Smooth muscle cell (in vitro differentiated cells): ENCODE measurements around the gene ARIH1. TPM values are rescaled to one million over a fixed set of nuclear protein-coding genes. Genes with fewer than 3 reads are reported as not detected.

Source experiments
- DNase-seq: peaks from one replicate; lab custom pipeline; 2025; ENCODE audit not compliant: unreplicated experiment; lab: John Stamatoyannopoulos, UW
- H2AFZ ChIP-seq: fragments of 200-600 bp; sonication (generic); 2 replicates; pipeline ENCODE4 v1.6.0; 2016; ENCODE audit warnings: antibody characterized with exemption, low read depth, mild to moderate bottlenecking
- H3F3A ChIP-seq: fragments of 200-600 bp; sonication (generic); 2 replicates; pipeline ENCODE4 v1.6.0; 2017; ENCODE audit warnings: antibody characterized with exemption, low read depth
- H3K27ac ChIP-seq: fragments of 200-600 bp; sonication (generic); 2 replicates; pipeline ENCODE4 v1.5.1; 2016; ENCODE audit warnings: low read depth, mild to moderate bottlenecking
- H3K27me3 ChIP-seq: fragments of 200-600 bp; sonication (generic); 2 replicates; pipeline ENCODE4 v1.6.1; 2016; ENCODE audit warnings: low read depth, mild to moderate bottlenecking
- H3K36me3 ChIP-seq: fragments of 200-600 bp; sonication (generic); 2 replicates; pipeline ENCODE4 v1.5.1; 2016; ENCODE audit warnings: low read depth
- H3K4me1 ChIP-seq: fragments of 200-600 bp; sonication (generic); 2 replicates; pipeline ENCODE4 v1.5.1; 2016; ENCODE audit warnings: low read depth
- H3K4me2 ChIP-seq: fragments of 200-600 bp; sonication (generic); 2 replicates; pipeline ENCODE4 v1.6.0; 2016; ENCODE audit warnings: mild to moderate bottlenecking
- H3K4me3 ChIP-seq: fragments of 200-600 bp; sonication (generic); 2 replicates; pipeline ENCODE4 v1.5.1; 2016; ENCODE audit warnings: mild to moderate bottlenecking
- H3K79me2 ChIP-seq: fragments of 200-600 bp; sonication (generic); 2 replicates; pipeline ENCODE4 v1.6.0; 2016; ENCODE audit warnings: low read depth, mild to moderate bottlenecking
- H3K9ac ChIP-seq: fragments of 200-600 bp; sonication (generic); 2 replicates; pipeline ENCODE4 v1.6.0; 2016; ENCODE audit warnings: low read depth
- H3K9me3 ChIP-seq: fragments of 200-600 bp; sonication (generic); replicated peaks from 2 replicates; pipeline ENCODE4 v1.5.1; 2016; ENCODE audit warnings: low read depth
- H4K20me1 ChIP-seq: fragments of 200-600 bp; sonication (generic); 2 replicates; pipeline ENCODE4 v1.6.0; 2016; ENCODE audit warnings: low read depth
- CTCF ChIP-seq: fragments of 200-600 bp; sonication (generic); IDR thresholded peaks from 2 replicates; pipeline ENCODE4 v1.5.1; 2017; ENCODE audit warnings: borderline replicate concordance, mild to moderate bottlenecking, antibody characterized with exemption; ENCODE audit not compliant: insufficient read depth, poor library complexity, severe bottlenecking
- WGBS: methylation state at CpG from one replicate; pipeline ENCODE4 v1.1.7; 2016; ENCODE audit warnings: low lambda C conversion rate; 5-methylcytosine and 5-hydroxymethylcytosine counted together
- polyA plus RNA-seq: library from polyadenylated mRNA; unstranded; fragments of >200 nt; fragmentation: Nextera tagmentation; extraction: Ambion mirVana; gene quantifications from 2 replicates; pipeline ENCODE4 v1.2.1, GENCODE V29; 2016
- total RNA-seq: library from RNA; depleted of rRNA; stranded (reverse); fragments of >200 nt; gene quantifications from 2 replicates; pipeline ENCODE4 v1.2.3, GENCODE V29; 2014

The ARIH1 gene
- total and polyA plus RNA-seq, 2 experiments from 2014 or later = 54.3 to 96.3 TPM

GRCh38 chr15:72495007-72495406 lies 20.9 kb downstream of the ARIH1 start:
- Histone ChIP-seq H3K4me3 (no peak overlapping the region), H4K20me1 (peaks cover 100% of the 10 kb centered on the region), H3K36me3 (no peaks in the 10 kb centered on the region), H3K4me2 (no peak overlapping the region), H3K27ac (no peak overlapping the region), H3K27me3 (no peaks in the 10 kb centered on the region), H3K4me1 (peaks cover 18% of the 10 kb centered on the region), H3F3A (peaks cover 2% of the 10 kb centered on the region), H3K9ac (no peak overlapping the region), H3K9me3 (no peaks in the 10 kb centered on the region), H2AFZ (no peak overlapping the region), H3K79me2 (peaks cover 100% of the 10 kb centered on the region)
- no peak for TF ChIP-seq CTCF
- 96% methylated on average over 3 of the region's 3 CpGs for WGBS
- no peak for DNase-seq

GRCh38 chr15:72496783-72497182 lies 22.7 kb downstream of the ARIH1 start:
- peaks cover 100% of the 10 kb centered on the region for H4K20me1 ChIP-seq
- WGBS = 98% methylated on average over 2 of the region's 2 CpGs
- DNase-seq = no peak

DNA sequence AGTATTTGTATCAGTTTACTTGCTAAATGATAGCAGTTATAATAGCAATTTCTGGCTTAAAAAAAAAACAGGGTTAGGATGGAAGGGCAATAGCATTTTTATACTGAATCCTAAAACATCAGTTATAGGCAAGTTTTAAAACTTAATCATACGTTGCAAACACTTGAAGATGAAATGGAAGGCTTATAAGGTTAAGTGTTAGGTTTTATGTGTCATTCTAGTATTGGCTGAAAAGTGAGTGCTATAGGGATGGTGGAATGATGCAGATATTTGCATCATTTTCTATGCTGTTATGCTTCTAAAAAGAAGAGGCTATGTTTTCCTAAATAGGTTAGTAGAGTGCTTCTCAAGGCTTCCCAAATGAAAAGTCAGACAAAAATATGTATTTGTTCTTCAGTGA lies 23.3 kb downstream of the ARIH1 start:
- Histone ChIP-seq H3K9me3 (no peaks in the 10 kb centered on the region), H3F3A (peaks cover 7% of the 10 kb centered on the region), H3K4me2 (no peak overlapping the region), H3K79me2 (peaks cover 100% of the 10 kb centered on the region), H3K27me3 (no peaks in the 10 kb centered on the region), H3K4me3 (no peak overlapping the region), H4K20me1 (peaks cover 100% of the 10 kb centered on the region), H3K4me1 (peaks cover 4% of the 10 kb centered on the region), H2AFZ (no peak overlapping the region), H3K9ac (no peak overlapping the region), H3K36me3 (no peaks in the 10 kb centered on the region), H3K27ac (no peak overlapping the region)
- no peak for DNase-seq
- 91% methylated on average over 1 of the region's 1 CpG for WGBS
- no peak for TF ChIP-seq CTCF

More at GRCh38 chr15:72496783-72497182, 22.7 kb downstream of the ARIH1 start:
- Histone ChIP-seq H3K4me1 (peaks cover 10% of the 10 kb centered on the region), H3K79me2 (peaks cover 100% of the 10 kb centered on the region), H3K4me3 (no peak overlapping the region), H3K9me3 (no peaks in the 10 kb centered on the region), H3F3A (peaks cover 5% of the 10 kb centered on the region), H3K27ac (no peak overlapping the region), H3K27me3 (no peaks in the 10 kb centered on the region), H3K9ac (no peak overlapping the region), H2AFZ (no peak overlapping the region), H3K36me3 (no peaks in the 10 kb centered on the region), H3K4me2 (no peak overlapping the region)
- no peak for TF ChIP-seq CTCF

DNA sequence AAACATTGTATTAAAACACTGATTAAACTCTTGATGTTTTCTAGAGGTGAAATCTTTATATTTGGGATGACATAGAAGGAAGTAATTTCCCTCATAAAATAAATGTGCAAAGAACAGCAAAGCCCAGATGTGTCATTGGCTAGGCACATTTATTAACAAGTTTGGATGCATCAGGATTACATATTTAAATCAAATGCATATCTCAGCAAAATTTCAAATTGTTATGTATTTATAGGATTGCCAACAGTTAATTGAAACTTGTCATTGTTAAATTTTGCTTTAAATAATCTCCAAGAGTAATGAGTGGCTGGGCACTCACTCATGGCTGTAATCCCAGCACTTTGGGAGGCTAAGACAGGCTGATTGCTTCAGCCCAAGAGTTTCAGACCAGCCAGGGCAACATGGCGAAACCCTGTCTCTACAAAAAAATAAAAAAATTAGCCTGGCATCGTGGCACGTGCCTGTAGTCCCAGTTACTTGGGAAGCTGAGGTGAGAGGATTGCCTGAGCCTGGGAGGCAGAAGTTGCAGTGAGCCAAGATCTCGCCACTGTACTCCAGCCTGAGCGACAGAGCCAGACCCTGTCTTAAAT lies 28.2 kb downstream of the ARIH1 start:
- Histone ChIP-seq H3K4me3 (no peak overlapping the region), H3K79me2 (peaks cover 99% of the 10 kb centered on the region), H3K4me1 (no peaks in the 10 kb centered on the region), H3K27ac (peak overlapping the region; percentile 36), H3K4me2 (no peak overlapping the region), H4K20me1 (peaks cover 100% of the 10 kb centered on the region), H3K9ac (no peak overlapping the region), H3K9me3 (no peaks in the 10 kb centered on the region), H3K27me3 (no peaks in the 10 kb centered on the region), H3F3A (peaks cover 7% of the 10 kb centered on the region), H2AFZ (no peak overlapping the region), H3K36me3 (no peaks in the 10 kb centered on the region)
- no peak for DNase-seq
- TF ChIP-seq CTCF = no peak
- 95% methylated on average over 5 of the region's 5 CpGs for WGBS
